GM23338 (cell line): ENCODE results near the gene CD2AP. TPM values are rescaled to one million over a fixed set of nuclear protein-coding genes. Genes with fewer than 3 reads are reported as not detected.

Experiments used
- ATAC-seq: fragments of 200-7000 bp; cut with Tn5 transposase; 3 replicates; pipeline ENCODE4 v1.9.1; 2020
- DNase-seq: peaks from one replicate; pipeline ENCODE4 v3.0.0-alpha.2; 2015; ENCODE audit warnings: low spot score
- H2AFZ ChIP-seq: fragments of 200-600 bp; sonication (generic); 2 replicates; pipeline ENCODE4 v1.8.0; 2016; ENCODE audit warnings: antibody characterized with exemption, mild to moderate bottlenecking, moderate library complexity
- H3F3A ChIP-seq: fragments of 200-600 bp; sonication (generic); replicated peaks from 2 replicates; pipeline ENCODE4 v1.8.0; 2017; ENCODE audit warnings: antibody characterized with exemption, mixed run types, low read depth
- H3K27ac ChIP-seq: fragments of 200-600 bp; sonication (generic); 2 replicates; pipeline ENCODE4 v1.6.1; 2016; ENCODE audit warnings: low read depth
- H3K27me3 ChIP-seq: fragments of 200-600 bp; sonication (generic); 2 replicates; pipeline ENCODE4 v1.8.0; 2016; ENCODE audit warnings: mild to moderate bottlenecking, mixed run types, moderate library complexity; ENCODE audit not compliant: insufficient read depth
- H3K36me3 ChIP-seq: fragments of 200-600 bp; sonication (generic); 2 replicates; pipeline ENCODE4 v1.8.0; 2016; ENCODE audit warnings: mild to moderate bottlenecking; ENCODE audit not compliant: insufficient read depth
- H3K4me1 ChIP-seq: fragments of 200-600 bp; sonication (generic); 2 replicates; pipeline ENCODE4 v1.8.0; 2016; ENCODE audit warnings: mild to moderate bottlenecking, moderate library complexity; ENCODE audit not compliant: insufficient read depth
- H3K4me2 ChIP-seq: fragments of 200-600 bp; sonication (generic); 2 replicates; pipeline ENCODE4 v1.7.1; 2017; ENCODE audit warnings: mixed run types
- H3K4me3 ChIP-seq: fragments of 200-600 bp; sonication (generic); 2 replicates; pipeline ENCODE4 v1.6.1; 2016; ENCODE audit warnings: mixed run types
- H3K79me2 ChIP-seq: fragments of 200-600 bp; sonication (generic); replicated peaks from 2 replicates; pipeline ENCODE4 v1.8.0; 2017; ENCODE audit warnings: mild to moderate bottlenecking; ENCODE audit not compliant: insufficient read depth
- H3K9me2 ChIP-seq: fragments of 200-600 bp; sonication (generic); 2 replicates; pipeline ENCODE4 v1.8.0; 2017; ENCODE audit not compliant: insufficient read depth
- H4K20me1 ChIP-seq: fragments of 200-600 bp; sonication (generic); replicated peaks from 2 replicates; pipeline ENCODE4 v1.8.0; 2017; ENCODE audit warnings: mild to moderate bottlenecking; ENCODE audit not compliant: insufficient read depth
- H3K27ac Mint-ChIP-seq: 2 replicates; pipeline ENCODE4 v1.8.0; 2020; ENCODE audit warnings: inconsistent platforms, mild to moderate bottlenecking, moderate library complexity, mixed read lengths
- H3K27me3 Mint-ChIP-seq: 3 replicates; pipeline ENCODE4 v1.8.0; 2022; ENCODE audit warnings: low read depth, mild to moderate bottlenecking, moderate library complexity, mixed read lengths, inconsistent platforms; ENCODE audit not compliant: insufficient read depth, poor library complexity
- H3K36me3 Mint-ChIP-seq: 3 replicates; pipeline ENCODE4 v1.8.0; 2021; ENCODE audit warnings: low read depth, mild to moderate bottlenecking, inconsistent platforms, moderate library complexity, mixed read lengths
- H3K4me1 Mint-ChIP-seq: 3 replicates; pipeline ENCODE4 v1.8.0; 2020; ENCODE audit warnings: mild to moderate bottlenecking, inconsistent platforms, mixed read lengths
- H3K4me3 Mint-ChIP-seq: 3 replicates; pipeline ENCODE4 v1.8.0; 2021; ENCODE audit warnings: moderate library complexity, mild to moderate bottlenecking, inconsistent platforms, mixed read lengths
- H3K9me3 Mint-ChIP-seq: 3 replicates; pipeline ENCODE4 v1.8.0; 2020; ENCODE audit warnings: moderate library complexity, mild to moderate bottlenecking, inconsistent platforms, mixed read lengths
- EZH2 ChIP-seq: fragments of 200-600 bp; sonication (generic); IDR thresholded peaks from one replicate; pipeline ENCODE4 v1.8.0; 2017; ENCODE audit warnings: antibody characterized with exemption, mild to moderate bottlenecking, low read depth; ENCODE audit not compliant: unreplicated experiment
- ZNF114 ChIP-seq: fragments of 250-450 bp; sonication (Bioruptor Pico); IDR thresholded peaks from 2 replicates; pipeline ENCODE4 v1.5.0; 2020; ENCODE audit warnings: mild to moderate bottlenecking, moderate library complexity
- polyA plus RNA-seq: library from polyadenylated mRNA; unstranded; fragments of >200 nt; fragmentation: Nextera tagmentation; extraction: Ambion mirVana; gene quantifications from 2 replicates; pipeline ENCODE4 v1.2.1, GENCODE V29; 2016
- total RNA-seq: library from RNA; depleted of rRNA; stranded (reverse); fragments of >200 nt; shearing (Covaris generic); gene quantifications from 2 replicates; pipeline ENCODE4 v1.2.3, GENCODE V29; 2014
- TF ChIP-seq, protein P1 (sequence below): fragments of 250-450 bp; sonication (Bioruptor Pico); IDR thresholded peaks from 2 replicates; pipeline ENCODE4 v1.5.0; 2020; ENCODE audit warnings: mild to moderate bottlenecking, moderate library complexity
- TF ChIP-seq, protein P2 (sequence below), 2 experiments: fragments of 200-600 bp in 1 of 2; sonication (generic) in 1 of 2; conservative IDR thresholded peaks; 2 replicates each; pipeline versions ENCODE4 v1.5.1 to v1.6.1; 2016 to 2017; ENCODE audit warnings: antibody characterized with exemption in 2 of 2, low read depth in 2 of 2, mild to moderate bottlenecking in 2 of 2, moderate library complexity in 1 of 2

The CD2AP gene
- total and polyA plus RNA-seq, 2 experiments from 2014 or later = 38.0 to 93.2 TPM

DNA sequence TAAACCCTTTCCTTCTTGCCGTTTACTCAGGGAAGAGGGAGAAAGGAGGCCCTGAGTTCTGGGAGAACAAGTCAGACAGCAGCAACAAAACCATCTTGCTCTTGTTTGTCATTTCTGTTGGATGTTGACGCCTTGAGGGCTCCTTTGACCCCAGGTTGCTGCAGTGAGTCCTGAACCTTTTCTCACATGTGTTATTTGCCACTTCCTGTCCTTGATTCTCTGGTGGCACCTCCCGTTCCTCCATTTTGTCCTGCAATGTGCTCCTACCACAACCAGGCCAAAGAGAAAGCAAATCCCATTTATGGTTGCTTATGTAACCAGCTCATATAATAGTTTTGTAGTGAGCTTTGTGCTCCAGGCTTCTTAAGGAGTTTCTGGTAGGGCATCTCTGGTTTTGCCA is 154.2 kb downstream of the CD2AP start (continued):
- TF ChIP-seq, protein P1, sequence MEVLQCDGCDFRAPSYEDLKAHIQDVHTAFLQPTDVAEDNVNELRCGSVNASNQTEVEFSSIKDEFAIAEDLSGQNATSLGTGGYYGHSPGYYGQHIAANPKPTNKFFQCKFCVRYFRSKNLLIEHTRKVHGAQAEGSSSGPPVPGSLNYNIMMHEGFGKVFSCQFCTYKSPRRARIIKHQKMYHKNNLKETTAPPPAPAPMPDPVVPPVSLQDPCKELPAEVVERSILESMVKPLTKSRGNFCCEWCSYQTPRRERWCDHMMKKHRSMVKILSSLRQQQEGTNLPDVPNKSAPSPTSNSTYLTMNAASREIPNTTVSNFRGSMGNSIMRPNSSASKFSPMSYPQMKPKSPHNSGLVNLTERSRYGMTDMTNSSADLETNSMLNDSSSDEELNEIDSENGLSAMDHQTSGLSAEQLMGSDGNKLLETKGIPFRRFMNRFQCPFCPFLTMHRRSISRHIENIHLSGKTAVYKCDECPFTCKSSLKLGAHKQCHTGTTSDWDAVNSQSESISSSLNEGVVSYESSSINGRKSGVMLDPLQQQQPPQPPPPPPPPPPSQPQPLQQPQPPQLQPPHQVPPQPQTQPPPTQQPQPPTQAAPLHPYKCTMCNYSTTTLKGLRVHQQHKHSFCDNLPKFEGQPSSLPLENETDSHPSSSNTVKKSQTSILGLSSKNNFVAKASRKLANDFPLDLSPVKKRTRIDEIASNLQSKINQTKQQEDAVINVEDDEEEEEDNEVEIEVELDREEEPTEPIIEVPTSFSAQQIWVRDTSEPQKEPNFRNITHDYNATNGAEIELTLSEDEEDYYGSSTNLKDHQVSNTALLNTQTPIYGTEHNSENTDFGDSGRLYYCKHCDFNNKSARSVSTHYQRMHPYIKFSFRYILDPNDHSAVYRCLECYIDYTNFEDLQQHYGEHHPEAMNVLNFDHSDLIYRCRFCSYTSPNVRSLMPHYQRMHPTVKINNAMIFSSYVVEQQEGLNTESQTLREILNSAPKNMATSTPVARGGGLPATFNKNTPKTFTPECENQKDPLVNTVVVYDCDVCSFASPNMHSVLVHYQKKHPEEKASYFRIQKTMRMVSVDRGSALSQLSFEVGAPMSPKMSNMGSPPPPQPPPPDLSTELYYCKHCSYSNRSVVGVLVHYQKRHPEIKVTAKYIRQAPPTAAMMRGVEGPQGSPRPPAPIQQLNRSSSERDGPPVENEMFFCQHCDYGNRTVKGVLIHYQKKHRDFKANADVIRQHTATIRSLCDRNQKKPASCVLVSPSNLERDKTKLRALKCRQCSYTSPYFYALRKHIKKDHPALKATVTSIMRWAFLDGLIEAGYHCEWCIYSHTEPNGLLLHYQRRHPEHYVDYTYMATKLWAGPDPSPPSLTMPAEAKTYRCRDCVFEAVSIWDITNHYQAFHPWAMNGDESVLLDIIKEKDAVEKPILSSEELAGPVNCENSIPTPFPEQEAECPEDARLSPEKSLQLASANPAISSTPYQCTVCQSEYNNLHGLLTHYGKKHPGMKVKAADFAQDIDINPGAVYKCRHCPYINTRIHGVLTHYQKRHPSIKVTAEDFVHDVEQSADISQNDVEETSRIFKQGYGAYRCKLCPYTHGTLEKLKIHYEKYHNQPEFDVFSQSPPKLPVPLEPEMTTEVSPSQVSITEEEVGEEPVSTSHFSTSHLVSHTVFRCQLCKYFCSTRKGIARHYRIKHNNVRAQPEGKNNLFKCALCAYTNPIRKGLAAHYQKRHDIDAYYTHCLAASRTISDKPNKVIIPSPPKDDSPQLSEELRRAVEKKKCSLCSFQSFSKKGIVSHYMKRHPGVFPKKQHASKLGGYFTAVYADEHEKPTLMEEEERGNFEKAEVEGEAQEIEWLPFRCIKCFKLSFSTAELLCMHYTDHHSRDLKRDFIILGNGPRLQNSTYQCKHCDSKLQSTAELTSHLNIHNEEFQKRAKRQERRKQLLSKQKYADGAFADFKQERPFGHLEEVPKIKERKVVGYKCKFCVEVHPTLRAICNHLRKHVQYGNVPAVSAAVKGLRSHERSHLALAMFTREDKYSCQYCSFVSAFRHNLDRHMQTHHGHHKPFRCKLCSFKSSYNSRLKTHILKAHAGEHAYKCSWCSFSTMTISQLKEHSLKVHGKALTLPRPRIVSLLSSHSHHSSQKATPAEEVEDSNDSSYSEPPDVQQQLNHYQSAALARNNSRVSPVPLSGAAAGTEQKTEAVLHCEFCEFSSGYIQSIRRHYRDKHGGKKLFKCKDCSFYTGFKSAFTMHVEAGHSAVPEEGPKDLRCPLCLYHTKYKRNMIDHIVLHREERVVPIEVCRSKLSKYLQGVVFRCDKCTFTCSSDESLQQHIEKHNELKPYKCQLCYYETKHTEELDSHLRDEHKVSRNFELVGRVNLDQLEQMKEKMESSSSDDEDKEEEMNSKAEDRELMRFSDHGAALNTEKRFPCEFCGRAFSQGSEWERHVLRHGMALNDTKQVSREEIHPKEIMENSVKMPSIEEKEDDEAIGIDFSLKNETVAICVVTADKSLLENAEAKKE = no peak
- TF ChIP-seq EZH2 = no peak

DNA sequence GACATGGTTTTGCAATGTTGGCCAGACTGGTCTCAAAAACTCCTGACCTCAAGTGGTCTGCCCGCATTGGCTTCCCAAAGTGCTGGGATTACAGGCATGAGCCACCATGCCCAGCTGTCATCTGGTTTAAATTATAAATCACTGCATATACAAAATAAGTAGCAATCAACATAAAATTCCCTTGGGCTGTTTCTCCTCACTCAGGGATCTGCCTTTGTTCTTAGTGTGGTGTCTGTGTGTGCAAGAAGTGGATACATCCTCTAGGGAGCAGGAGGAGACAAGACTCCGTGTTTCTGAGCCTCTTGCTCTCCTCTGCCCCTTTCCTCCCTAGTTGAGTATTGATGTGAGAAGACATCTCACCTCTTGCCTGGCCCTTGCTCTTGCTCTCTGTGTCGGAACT is 155.6 kb downstream of the CD2AP start:
- no peak overlapping the region; the same call in 1 of the 2 replicates for H2AFZ ChIP-seq
- no peaks in the 10 kb centered on the region for H3K27me3 ChIP-seq
- H4K20me1 ChIP-seq = no peaks in the 10 kb centered on the region
- Mint-ChIP-seq H3K4me1 (peaks cover 8% of the 10 kb centered on the region; the same call in 2 of the 3 replicates), H3K36me3 (peaks cover 2% of the 10 kb centered on the region; the same call in 1 of the 3 replicates), H3K9me3 (peaks cover 12% of the 10 kb centered on the region; the same call in 2 of the 3 replicates), H3K27ac (peak overlapping the region; percentile 63; the same call in 1 of the 2 replicates), H3K27me3 (peaks cover 10% of the 10 kb centered on the region), H3K4me3 (no peak overlapping the region)
- peak; percentile 61 for ATAC-seq
- DNase-seq = peak; percentile 19
- no peaks in the 10 kb centered on the region for H3K9me2 ChIP-seq
- H3F3A ChIP-seq = no peaks in the 10 kb centered on the region
- H3K79me2 ChIP-seq = no peaks in the 10 kb centered on the region
- no peak overlapping the region for H3K4me3 ChIP-seq
- TF ChIP-seq, protein P2, sequence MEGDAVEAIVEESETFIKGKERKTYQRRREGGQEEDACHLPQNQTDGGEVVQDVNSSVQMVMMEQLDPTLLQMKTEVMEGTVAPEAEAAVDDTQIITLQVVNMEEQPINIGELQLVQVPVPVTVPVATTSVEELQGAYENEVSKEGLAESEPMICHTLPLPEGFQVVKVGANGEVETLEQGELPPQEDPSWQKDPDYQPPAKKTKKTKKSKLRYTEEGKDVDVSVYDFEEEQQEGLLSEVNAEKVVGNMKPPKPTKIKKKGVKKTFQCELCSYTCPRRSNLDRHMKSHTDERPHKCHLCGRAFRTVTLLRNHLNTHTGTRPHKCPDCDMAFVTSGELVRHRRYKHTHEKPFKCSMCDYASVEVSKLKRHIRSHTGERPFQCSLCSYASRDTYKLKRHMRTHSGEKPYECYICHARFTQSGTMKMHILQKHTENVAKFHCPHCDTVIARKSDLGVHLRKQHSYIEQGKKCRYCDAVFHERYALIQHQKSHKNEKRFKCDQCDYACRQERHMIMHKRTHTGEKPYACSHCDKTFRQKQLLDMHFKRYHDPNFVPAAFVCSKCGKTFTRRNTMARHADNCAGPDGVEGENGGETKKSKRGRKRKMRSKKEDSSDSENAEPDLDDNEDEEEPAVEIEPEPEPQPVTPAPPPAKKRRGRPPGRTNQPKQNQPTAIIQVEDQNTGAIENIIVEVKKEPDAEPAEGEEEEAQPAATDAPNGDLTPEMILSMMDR (conservative IDR thresholded peaks at IDR 0.05; ENCODE audit: low read depth in 2 of 2) = peak; percentile 13 to 63; a peak in 2 of 4 replicates
- no peak for TF ChIP-seq ZNF114 (CRISPR knock-in tag)
- H3K4me1 ChIP-seq = no peaks in the 10 kb centered on the region
- no peak overlapping the region for H3K27ac ChIP-seq
- 0 out of 2 replicates have a peak, but pooled peaks cover 3% of the 10 kb centered on the region for H3K36me3 ChIP-seq
- H3K4me2 ChIP-seq = no peak overlapping the region
